GM19463 (cell line): ENCODE results near the gene CADM2.
"Not testable (repeated sequence)": the region's sequence is repeated elsewhere in the genome, so short reads cannot be mapped to it uniquely, and the experiment has no call there.

Source experiments
- ATAC-seq: cut with Tn5 transposase; IDR thresholded peaks from one replicate; pipeline ENCODE4 v1.9.1; 2021; ENCODE audit warnings: mild to moderate bottlenecking, moderate library complexity; ENCODE audit not compliant: unreplicated experiment

Gene CADM2

DNA sequence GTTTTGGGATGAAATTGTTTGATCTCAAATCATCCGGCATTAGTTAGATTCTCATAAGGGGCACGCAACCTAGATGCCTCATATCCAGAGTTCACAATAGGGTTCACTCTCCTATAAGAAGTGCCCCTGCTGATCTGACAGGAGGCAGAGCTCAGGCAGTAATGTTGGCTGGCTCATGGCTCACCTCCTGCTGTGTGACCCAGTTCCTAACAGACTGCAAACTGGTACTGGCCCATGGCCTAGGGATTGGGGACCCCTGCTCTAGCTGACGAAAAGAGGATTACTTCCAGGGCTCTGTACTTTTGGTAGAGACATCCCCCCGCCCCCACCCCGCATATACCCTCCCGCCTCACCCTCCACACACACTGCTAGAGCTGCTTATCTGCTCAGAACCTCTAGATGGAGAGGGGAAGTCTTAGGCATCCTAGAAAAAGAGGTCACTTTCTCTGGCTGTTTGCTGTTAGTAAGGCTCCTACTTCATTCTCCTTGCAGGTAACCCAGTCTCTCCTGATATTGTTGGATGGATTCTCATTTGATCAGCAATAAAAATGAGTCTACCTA lies 923.1 kb downstream of the CADM2 start:
- no peak for ATAC-seq

DNA sequence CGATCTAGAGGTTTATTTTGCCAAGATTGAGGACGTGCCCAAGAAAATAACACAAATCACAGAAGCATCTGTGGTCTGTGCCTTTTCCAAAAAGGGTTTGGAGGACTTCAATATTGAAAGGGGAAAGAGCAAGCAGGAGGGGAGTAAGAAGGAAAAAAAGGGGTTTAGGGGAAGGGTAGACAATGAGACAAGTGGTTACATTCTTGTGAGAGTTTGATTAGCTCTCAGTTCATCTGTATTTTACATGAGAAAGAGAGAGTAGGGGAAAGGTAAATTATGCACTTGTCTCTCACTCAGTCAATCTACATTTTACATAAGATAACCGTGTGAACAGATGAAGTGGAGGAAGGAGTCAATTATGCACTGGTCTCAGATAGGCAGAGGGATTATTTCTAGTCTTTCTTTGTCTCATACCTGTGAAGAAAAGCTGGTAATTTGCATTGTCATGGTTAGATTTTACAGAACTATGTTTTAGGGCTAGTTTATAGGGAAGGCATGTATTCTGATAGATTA lies 931.3 kb downstream of the CADM2 start:
- no peak for ATAC-seq

DNA sequence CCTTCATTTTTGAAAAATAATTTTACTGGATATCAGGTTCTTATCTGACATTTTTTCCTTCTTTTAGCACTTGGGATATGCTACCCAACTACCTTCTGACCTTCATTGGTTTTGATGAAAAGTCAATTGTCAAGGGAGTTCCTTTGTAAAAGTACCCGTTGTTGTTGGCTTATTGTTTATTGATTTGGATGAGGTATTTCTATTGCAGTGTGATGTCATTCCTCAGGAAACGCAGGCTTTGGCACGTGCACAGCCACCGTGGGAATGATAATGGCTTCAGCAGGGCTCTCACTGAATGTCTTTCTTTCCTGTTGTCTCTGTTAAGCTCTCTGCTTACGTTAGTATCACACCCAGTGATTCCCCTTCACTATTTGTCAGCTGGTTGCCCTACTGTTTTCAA lies 944.6 kb downstream of the CADM2 start:
- ATAC-seq = no peak

DNA sequence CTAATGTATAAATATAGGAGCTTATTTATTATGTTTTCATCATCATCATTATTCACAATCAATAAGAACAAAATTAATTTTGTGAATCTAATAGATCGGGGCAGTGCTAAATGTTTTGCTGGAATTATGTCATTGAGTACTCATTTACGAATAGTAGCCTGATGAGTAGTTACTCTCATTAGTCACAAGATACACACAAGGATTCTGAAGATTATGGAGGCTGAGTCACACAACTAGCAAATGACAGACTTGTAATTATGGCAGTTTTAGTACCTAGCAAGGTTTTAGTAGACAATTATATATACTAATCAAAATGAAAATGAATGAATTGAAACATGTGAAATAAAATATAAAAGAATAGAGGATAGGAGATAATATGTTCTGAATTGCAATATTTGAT lies 954.2 kb downstream of the CADM2 start:
- ATAC-seq = no peak

DNA sequence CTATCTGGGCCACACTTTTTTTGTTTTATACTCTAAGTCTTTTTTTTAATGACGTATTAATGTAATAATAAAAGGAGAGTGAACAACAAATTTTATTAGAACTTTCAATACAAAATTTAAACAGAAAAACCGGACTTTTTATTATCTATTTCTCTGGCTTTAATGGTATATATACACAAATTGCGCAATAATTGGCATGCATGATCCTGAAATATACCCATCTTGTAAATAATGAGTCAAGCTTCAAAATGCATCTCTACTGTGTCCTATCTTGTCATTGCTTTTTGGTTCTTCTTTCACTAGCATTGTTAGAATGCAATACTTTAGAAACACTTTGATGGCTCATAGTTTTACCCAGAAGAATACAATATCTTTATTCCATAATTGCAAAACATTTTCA lies 963.6 kb downstream of the CADM2 start:
- no peak for ATAC-seq

DNA sequence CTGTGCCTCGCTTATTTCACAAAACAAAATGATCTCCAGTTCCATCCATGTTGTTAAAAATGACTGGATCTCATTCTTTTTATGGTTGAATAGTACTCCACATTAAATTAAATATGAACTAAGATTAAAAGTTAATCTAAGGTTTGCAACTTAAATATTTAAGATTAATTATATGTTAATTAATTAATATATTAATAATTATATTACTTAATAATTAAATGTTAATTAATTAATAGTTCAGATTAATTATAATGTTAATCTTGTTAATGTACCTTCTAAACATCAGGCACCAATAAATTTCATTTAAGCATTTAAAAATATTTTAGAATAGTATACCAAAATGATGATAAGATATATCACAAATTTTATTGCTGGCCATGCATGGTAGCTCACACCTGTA lies 971.9 kb downstream of the CADM2 start:
- ATAC-seq = no peak

DNA sequence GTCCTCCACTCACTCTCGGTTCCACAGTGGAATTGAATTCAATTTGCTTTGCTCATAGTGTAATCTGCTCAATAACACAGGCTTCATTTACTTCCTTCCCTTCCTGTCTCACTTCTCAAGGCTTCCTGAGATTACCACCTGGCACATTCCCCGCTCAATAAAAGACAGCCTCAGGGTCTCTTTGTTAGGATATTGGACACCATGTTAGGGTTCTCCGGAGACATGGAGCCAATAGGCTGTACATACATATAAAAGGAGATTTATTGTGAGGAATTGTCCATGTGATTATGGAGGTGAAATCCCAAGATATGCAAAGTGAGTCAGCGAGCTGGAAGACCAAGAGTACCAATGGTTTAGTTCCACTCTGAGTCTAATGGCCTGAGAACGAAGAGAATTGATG lies 974.5 kb downstream of the CADM2 start:
- ATAC-seq = no peak

DNA sequence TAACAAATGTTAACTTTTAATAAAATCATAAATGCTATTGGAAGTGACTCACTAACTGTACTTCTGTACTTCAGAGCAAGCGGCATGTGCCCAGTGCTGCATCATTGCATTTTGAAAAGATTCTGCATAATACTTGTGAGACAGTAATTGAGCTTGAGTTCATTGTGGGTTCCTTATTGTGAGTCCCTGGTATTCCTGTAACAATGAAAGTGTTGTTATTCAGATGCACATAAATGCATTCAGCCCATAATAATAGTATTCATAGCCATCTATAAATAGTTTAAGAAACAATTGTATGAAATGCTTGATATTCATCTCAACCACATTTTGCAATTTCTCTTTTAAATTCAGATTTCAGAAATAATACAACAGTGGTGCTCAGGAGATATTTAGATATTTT lies 976.4 kb downstream of the CADM2 start:
- ATAC-seq = no peak

DNA sequence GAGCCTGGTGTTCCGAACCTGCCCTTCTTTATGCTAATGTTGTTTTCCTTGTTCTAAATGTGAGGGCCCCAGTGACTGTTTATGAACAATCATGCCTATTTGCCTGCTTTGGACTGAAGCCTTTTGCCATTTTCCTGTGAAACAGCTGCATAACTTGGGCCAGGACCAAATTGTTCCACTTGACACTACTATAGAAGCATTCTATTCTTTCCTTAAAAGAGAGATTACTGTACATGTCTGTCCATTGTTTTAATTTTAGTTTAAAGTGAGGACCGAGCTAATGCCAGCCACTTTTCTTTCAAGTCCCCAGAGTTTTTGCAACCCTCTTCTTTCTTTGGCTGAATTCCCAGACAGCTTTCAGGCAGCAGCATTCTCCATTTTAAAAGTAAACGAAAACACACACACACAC lies 980.3 kb downstream of the CADM2 start:
- ATAC-seq = no peak

DNA sequence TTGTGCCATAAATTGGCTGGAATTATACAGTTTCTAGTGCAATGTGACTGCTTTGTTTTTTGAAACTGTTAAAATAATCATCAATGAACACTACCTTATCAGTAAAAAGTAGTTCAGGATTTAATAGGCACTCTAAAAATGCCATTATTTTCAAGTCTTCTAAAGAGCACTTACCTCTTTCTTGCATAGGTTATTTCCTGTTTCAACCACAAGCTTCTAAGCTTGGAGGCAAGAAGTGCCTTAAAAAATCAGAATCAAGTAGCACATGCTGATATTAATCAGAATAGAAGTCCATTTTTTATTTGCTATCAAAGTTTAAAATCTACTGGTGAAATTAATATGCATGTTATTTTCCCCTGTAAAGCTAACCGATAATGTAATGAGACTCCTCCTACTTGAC lies 991.6 kb downstream of the CADM2 start:
- no peak for ATAC-seq

DNA sequence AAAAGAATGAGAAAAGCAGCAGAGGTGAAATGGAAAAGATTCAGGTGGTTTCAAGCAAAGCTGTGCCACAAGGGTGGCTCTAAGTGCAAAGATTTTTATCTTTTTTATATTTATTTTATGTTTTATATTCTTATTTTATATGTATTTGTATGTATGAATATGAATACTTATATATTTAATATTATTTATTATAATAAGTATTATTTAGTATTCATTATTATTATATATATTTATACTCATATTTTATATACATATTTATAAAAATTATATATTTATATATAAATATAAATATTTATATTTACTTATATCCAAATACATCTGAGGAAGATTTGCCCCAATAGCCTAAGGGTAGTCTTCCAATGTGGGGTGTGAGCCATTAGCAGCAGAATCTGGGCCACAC lies 1002.0 kb downstream of the CADM2 start:
- no peak for ATAC-seq

DNA sequence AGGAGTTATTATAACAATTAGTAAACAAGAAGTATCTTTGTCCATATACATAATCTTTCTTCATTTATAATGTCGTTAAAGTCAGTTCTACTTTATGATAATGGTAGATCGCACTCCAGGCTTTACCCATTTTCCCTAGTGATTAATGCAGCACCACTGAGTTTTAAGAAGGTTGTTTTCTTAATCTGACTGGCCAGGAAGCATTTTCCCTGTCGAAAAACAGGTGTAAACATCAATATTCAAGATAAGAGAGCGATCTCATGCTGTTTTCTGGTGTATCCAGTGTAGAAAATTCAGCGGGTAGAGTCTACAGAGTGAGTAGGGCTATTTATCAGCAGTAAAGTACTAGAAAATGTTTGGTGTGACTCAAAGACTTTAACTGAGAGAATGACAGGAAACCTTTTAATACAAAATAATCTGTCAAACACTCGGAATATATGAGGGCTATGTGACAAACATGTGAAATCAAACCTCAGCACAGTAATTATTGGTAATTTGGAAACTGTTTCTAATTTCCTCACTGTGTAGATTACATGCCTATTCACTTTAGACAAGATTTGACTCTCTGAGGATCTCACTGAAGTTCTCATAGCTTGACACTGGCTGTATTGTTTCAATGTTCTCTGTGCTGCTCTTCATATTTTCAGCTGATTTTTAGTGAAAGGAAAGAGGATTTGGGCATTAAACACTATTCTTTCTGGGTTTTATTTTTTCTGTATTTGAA lies 1019.0 kb downstream of the CADM2 start:
- ATAC-seq = no peak

DNA sequence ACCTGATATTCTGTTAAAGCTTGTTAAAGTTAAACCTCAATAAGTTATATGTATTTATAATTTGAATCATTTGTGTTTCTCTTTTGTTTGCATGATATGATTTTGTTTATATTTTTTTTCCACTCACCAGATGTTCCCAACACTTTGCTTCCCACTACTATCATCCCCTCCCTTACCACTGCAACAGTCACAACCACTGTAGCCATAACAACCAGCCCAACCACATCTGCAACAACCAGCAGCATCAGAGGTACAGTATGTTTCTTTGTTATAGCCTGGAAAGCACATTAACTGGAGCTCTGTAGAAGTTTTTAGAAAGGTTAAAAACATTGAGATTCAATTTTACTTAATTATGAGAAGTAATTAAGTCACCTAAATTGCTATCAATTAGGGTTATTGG lies 1020.2 kb downstream of the CADM2 start:
- ATAC-seq = no peak

DNA sequence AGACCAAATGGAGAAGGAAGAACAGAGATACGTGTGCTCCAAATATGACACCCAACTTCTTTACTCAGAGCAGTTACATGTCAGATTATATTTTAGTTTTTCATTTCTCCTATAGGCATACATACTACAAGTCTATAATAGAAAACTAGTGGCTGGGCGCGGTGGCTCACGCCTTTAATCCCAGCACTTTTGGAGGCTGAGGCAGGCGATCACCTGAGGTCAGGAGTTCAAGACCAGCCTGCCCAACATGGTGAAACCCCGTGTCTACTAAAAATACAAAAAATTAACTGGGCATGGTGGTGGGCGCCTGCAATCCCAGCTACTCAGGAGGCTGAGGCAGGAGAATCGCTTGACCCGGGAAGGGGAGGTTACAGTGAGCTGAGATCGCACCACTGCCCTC lies 1030.8 kb downstream of the CADM2 start:
- ATAC-seq = not testable (repeated sequence)

DNA sequence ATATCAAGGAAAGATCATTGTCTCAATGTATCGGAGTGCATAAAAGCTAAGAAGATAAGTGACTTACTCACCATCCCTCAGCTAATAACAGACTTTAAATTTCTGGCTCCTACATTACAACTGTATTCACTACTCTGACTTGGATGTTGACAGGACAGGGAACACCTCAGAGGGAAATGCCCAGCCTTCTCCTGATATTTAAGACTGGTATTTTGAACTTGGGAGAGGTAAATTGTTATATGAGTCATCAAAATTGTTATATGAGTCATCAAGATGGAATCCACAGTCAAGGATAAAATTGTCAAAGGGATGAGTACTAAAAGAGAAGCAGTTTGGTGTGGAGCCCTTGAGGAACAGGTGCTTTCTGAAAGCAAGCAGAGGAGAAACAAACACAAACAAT lies 1070.8 kb downstream of the CADM2 start:
- ATAC-seq = no peak

DNA sequence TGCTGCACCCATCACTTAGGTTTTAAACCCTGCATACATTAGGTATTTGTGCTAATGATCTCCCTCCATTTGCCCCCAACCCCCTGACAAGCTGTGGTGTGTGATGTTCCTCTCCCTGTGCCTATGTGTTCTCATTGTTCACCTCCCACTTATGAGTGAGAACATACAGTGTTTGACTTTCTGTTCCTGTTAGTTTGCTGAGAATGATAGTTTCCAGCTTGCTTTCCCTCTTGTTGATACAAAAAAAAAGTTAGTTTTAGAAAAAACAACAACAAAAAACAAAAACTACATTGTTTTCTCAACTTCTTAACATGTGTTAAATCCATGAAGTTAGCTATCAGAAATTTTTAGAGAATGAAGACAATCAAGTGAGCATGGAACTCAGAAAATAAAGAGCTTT lies 1079.1 kb downstream of the CADM2 start:
- no peak for ATAC-seq

DNA sequence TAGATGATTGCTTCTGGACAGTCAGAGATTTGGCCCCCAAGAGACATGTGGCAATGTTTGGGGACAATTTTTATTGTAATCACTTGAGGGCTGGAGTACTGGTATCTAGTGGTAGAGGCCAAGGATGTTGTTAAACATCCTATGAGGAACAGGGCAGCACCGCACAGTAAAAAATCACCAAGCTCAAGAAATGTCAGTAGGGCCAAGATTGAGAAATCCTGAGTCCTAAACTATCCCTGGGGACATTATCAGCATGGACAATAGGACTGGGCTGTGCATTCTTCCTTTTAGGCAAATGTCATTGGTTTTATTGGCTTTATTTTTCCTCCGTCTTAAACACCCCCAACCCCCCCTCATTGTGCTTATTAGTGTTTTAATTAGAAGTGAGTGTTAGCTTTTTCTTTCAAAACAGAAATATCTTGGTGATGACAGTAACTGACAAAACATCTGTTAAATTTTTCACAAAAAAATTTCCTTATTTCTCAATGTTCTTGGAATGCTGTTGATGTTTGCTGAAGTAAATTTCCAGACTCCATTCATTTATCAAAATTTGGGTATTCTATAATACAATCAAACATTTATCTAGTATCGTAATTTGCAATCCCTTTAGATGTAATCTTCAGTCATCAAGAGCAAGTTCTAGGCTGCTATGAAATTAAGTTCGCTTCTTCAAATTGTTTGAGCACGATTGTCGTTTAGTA lies 1087.8 kb downstream of the CADM2 start:
- no peak for ATAC-seq

DNA sequence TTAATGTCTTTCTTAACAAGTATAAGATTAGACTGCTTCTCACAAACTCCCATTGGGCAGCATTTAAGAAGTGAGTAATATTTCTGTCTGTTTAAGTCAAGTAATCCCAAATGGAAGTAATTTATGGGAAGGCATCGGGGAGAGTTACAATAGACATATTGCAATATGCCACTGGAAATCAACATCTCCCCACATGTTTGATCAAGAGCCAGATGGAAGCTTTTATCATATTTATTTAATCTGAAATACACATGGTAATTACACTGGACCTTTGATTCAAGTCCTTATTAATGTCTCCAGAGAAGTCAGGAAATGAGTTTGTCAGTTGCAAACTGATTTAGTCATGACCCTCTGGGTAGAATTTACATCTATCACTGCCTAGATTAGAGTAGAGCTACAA lies 1088.4 kb downstream of the CADM2 start:
- ATAC-seq = no peak

DNA sequence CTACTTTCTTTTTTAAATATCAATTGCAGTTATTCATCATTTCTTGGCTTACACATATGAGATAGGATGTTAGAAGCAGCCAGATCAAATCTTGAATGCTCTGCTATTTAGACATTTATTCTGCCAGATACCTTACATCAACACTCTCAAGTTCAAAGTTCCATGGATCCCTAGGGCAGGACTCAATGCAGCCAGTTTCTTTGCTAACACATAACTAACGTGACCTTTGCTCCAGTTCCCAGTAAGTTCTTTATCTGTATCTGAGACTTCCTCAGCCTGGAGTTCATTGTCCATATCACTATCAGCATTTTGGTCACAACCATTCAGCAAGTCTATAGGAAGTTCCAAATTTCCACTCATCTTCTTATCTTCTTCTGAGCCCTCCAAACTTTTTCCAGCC lies 1092.3 kb downstream of the CADM2 start:
- no peak for ATAC-seq

DNA sequence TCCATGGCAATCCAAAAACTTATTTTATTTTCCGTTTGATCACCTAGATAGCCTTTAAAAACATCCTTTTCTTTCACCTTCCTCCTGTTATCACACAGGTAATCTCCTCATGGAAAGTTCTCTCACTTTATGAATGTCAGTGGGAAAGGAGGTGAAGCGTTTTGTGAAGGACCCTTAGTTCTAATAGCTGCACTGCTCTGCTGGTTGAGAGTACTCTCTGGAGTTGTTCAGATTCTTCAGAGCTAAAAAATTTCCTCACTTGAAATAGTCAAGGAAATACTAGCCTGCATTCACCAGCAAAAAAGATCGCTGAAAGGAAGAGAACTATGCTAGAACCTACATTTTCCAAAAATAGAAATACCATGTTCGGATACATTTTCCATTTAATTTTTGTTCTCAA lies 1097.2 kb downstream of the CADM2 start:
- ATAC-seq = no peak

DNA sequence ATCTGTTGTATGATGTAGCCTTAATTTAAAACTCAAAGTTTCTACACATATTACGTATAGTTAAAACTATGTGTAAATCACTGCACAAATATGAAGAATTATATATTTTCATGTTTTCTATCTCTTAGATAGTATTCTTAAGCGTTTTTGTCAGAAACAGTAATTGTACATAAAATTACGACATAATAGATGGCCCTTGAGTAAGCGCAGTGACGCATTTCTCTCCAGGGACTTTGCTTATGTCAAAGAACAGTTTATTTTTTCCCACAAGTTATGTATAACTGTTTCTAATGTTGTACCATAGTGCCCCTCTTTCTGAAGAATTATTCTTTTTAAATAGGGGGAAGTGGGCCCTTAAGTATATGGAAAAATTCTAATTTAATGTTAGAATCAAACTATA lies 1098.2 kb downstream of the CADM2 start:
- ATAC-seq = no peak

DNA sequence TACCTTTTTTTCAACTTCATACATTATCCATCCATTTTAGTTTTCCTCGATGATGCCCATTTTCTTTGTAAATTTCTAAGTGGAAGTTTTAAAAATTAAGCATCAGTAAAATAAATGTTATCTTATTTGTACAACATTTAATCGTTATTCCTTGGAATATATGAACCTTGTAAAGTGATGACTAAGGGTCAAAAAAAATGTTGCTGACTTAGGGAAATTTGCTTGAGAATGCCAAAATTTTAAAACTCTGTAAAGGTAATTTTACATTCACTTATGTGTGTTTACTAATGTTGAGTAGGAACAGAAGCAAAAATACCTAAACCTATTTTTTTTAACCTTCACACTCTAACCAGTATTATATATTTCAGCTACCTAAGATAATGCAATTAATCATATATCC lies 1115.0 kb downstream of the CADM2 start:
- ATAC-seq = no peak
